Neural progenitor cell (in vitro differentiated cells): ENCODE results near the gene SPTBN4.

Experiments
- CTCF ChIP-seq: fragments of 200-600 bp; sonication (generic); IDR thresholded peaks from 2 replicates; pipeline ENCODE4 v1.5.1; 2017; ENCODE audit warnings: antibody characterized with exemption, mild to moderate bottlenecking
- EZH2 ChIP-seq: fragments of 200-600 bp; sonication (generic); IDR thresholded peaks from 2 replicates; pipeline ENCODE4 v1.6.1; 2017; ENCODE audit warnings: antibody characterized with exemption, mild to moderate bottlenecking, moderate library complexity

GRCh38 chr19:40502081-40502480 is 35.3 kb downstream of the SPTBN4 start:
- TF ChIP-seq CTCF = no peak
- no peak for TF ChIP-seq EZH2
